ENCODE data around the gene FER. TPM values are rescaled to one million over a fixed set of nuclear protein-coding genes. Genes with fewer than 3 reads are reported as not detected.
"Not testable (repeated sequence)": the region's sequence is repeated elsewhere in the genome, so short reads cannot be mapped to it uniquely, and the experiment has no call there.

FER gene
- total RNA-seq, 2 donors from 2014 or later, result 10.8 to 15.7 TPM

DNA sequence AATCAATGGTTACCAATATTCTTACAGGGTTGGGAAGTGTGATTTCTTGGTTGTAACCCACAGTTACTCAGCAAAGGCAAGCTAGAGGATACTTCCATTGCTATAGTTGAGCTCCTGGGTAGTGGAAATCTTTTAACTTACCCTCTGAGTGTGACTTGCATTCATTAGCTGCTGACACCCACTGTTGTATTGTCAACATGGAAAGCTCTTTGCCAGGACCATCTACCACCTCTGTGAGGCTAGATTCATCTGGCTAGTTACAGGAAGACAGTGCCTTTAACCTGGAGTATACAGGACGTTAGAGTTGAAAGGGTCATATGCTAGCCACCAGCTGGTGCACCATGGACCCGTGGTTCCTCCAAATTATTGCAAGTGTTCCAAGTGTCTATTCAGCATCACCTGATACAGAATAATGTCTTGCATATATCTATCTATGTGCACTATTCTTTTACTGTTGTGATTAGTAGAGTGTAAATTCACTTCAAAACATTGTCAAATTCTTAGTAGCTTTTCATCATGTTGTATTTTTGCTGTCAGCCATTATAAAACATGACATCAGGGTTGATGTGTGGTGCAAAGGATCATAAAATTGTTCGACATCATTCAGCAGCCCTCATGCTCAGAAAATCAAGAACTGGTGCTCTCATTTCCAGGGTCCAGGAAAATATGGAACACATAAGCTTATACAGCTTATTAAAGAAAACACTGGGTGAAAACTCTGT lies 423.1 kb downstream of the FER start:
- TF ChIP-seq, protein P1, sequence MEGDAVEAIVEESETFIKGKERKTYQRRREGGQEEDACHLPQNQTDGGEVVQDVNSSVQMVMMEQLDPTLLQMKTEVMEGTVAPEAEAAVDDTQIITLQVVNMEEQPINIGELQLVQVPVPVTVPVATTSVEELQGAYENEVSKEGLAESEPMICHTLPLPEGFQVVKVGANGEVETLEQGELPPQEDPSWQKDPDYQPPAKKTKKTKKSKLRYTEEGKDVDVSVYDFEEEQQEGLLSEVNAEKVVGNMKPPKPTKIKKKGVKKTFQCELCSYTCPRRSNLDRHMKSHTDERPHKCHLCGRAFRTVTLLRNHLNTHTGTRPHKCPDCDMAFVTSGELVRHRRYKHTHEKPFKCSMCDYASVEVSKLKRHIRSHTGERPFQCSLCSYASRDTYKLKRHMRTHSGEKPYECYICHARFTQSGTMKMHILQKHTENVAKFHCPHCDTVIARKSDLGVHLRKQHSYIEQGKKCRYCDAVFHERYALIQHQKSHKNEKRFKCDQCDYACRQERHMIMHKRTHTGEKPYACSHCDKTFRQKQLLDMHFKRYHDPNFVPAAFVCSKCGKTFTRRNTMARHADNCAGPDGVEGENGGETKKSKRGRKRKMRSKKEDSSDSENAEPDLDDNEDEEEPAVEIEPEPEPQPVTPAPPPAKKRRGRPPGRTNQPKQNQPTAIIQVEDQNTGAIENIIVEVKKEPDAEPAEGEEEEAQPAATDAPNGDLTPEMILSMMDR (IDR thresholded peaks at IDR 0.05), result no peak
- H3K9ac ChIP-seq (ENCODE audit: low read depth in 2 of 2, low read length in 2 of 2), result no peak overlapping the region
- H3K27ac ChIP-seq, result no peak overlapping the region
- no peak overlapping the region for H3K4me3 ChIP-seq
- DNase-seq, result no peak
- intact Hi-C loops (cut with DNase I), result no loop called here
- no peaks in the 10 kb centered on the region for H3K9me3 ChIP-seq
- no peaks in the 10 kb centered on the region for H3K27me3 ChIP-seq
- no peaks in the 10 kb centered on the region for H3K36me3 ChIP-seq
- H3K4me1 ChIP-seq, result no peaks in the 10 kb centered on the region

DNA sequence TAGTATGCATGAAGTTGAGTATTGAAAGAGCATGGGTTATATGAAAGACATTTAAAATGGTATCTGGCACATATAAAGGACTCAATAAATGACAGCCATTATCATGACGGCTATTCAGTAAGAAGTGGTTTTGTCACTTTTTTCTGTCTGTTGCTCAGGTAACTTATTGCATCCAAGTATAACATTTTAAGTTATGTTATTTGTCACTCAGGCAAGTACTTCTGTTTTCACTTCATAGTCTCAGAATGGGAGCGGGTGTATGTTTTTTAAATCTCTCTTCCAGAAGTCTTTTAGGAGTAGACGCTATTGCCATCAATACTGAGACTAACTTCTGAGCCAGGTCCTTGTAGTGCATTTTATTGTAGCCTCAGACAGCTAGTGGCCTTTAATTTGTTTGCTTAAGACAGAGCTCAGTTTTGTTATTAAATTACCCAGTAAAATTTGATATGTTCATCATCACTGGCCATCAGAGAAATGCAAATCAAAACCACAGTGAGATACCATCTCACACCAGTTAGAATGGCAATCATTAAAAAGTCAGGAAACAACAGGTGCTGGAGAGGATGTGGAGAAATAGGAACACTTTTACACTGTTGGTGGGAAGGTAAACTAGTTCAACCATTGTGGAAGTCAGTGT lies 423.9 kb downstream of the FER start:
- H3K9me3 ChIP-seq; H3K4me3 ChIP-seq; intact Hi-C loops (cut with DNase I); H3K36me3 ChIP-seq; DNase-seq; H3K27me3 ChIP-seq; H3K4me1 ChIP-seq; H3K9ac ChIP-seq (ENCODE audit: low read depth in 2 of 2, low read length in 2 of 2); H3K27ac ChIP-seq: not testable (repeated sequence)

DNA sequence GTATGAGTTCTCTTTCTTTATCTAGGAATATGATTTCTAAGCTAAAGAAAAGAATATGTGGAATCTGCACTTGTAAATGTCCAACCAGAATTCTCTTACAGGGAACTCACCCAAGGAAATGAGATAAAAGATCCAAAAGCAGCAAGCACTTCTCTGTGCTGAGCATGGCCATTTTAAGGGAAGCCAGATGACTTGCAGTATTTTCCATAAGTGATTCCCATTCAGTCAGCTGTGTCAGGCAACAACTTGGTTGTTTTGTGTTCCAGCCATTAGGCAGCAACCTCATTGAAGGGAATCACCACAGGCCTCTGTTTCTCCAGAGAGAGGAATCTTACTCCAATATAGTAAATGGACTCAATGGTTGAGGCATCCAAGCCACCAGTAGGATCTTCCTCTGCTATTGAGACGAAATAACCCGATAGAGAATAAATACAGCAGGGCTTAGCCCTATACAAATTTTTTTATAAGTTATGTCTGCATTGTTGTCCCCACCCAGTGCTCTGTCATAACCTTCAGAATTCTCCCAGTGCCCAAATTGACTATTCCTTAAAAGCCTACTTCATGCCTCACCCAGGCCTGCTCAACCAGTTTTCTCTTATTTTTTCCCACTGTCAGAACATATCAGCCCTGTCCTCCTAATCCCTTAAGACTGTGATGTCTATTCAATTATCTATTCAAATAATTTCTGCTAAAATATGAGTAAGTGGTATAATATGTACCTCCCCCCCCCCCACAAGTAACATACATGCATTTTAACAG lies 425.5 kb downstream of the FER start:
- Histone ChIP-seq H3K4me1 (no peaks in the 10 kb centered on the region), H3K27me3 (no peaks in the 10 kb centered on the region), H3K9me3 (no peaks in the 10 kb centered on the region), H3K9ac (ENCODE audit: low read depth in 2 of 2, low read length in 2 of 2) (no peak overlapping the region), H3K36me3 (no peaks in the 10 kb centered on the region), H3K4me3 (no peak overlapping the region), H3K27ac (no peak overlapping the region)
- TF ChIP-seq, protein P1 (IDR thresholded peaks at IDR 0.05), result no peak
- intact Hi-C loops (cut with DNase I), result no loop called here
- no peak for DNase-seq

DNA sequence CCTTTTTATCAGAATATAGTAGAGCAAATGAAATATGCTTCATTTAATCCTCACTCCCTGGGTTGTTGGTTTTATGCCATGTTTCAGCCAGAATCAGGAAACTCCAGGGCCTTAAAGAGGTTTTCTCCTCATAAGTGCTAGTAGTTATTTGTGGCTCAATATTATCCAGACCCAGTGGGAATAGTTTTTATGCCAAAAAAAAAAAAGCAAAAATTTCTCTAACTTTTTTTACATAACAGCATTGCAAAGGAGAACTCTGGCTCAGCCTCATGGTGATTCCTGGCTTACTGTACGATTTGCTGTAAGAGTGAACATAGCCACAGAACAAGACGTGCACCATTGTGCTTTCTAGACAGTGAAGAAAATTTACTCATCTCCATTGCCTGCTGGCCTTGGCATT lies 429.5 kb downstream of the FER start:
- no peak overlapping the region for H3K27ac ChIP-seq
- H3K9ac ChIP-seq (ENCODE audit: low read depth in 2 of 2, low read length in 2 of 2), result no peak overlapping the region
- H3K36me3 ChIP-seq, result no peaks in the 10 kb centered on the region
- TF ChIP-seq, protein P1 (IDR thresholded peaks at IDR 0.05), result no peak
- H3K4me3 ChIP-seq, result no peak overlapping the region
- H3K9me3 ChIP-seq, result no peaks in the 10 kb centered on the region
- intact Hi-C loops (cut with DNase I), result no loop called here
- no peaks in the 10 kb centered on the region for H3K4me1 ChIP-seq
- H3K27me3 ChIP-seq, result no peaks in the 10 kb centered on the region
- DNase-seq, result no peak

DNA sequence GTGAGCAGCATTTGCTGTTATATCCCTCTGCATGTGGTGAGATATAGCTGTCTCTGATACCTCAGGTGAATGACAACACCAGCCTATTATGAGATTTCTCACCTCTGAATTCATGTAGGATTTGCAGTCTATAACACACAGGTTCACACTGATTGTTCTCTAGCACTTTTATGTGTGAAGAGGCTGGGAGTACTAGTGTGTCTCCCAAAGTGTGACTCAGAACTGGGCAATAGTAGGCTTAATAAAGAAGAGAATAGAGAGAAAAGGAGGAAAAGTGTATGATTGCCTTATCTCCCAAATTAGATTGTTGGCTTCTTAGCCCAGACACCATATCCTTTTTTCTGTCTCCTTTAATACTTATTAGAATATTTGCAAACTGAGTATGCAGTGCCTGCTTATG lies 430.1 kb downstream of the FER start:
- Histone ChIP-seq H3K9me3 (no peaks in the 10 kb centered on the region), H3K27ac (no peak overlapping the region), H3K9ac (ENCODE audit: low read depth in 2 of 2, low read length in 2 of 2) (no peak overlapping the region), H3K4me1 (no peaks in the 10 kb centered on the region), H3K36me3 (no peaks in the 10 kb centered on the region), H3K27me3 (no peaks in the 10 kb centered on the region), H3K4me3 (no peak overlapping the region)
- intact Hi-C loops (cut with DNase I), result no loop called here
- DNase-seq, result no peak
- TF ChIP-seq, protein P1 (IDR thresholded peaks at IDR 0.05), result no peak

Measured in colonic mucosa (tissue), 4 donors.